ENCODE results near the gene DUSP21. TPM values are rescaled to one million over a fixed set of nuclear protein-coding genes. Genes with fewer than 3 reads are reported as not detected.

The DUSP21 gene
- total and polyA plus RNA-seq, 2 donors (not counting 3 experiments of a cell fraction or from before 2014, with no cell fraction given): not detected

- FAIRE-seq (no peak), DNase-seq (ENCODE audit: low read depth, low spot score) (no peak)
- dilution Hi-C loops (cut with MboI; ENCODE audit: extremely low pct_ligation_motif_present, low sequenced_read_pairs) (no loop called here), intact Hi-C loops (cut with micrococcal nuclease) (loop anchor here (5.0 to 10.0 kb wide), 4 partner anchors 76 to 901 kb away; partner anchors contain the start of gene NDP)
- H3K27me3 ChIP-seq (ENCODE audit: control insufficient read depth in 2 of 2, insufficient read depth in 2 of 2, low read length in 2 of 2): no peaks in the 10 kb centered on the region
- H4K20me1 ChIP-seq (replicated peaks; ENCODE audit: control insufficient read depth, extremely low read depth, insufficient read depth, low read length): no peaks in the 10 kb centered on the region
- peak overlapping the region; percentile 74 for H3K27ac ChIP-seq (ENCODE audit: insufficient read depth, low read depth, low read length)
- TF ChIP-seq POLR2AphosphoS5 (IDR thresholded peaks at IDR 0.05; ENCODE audit: insufficient read depth, low read depth, low read length): no peak
- TF ChIP-seq MYC (IDR thresholded peaks at IDR 0.05; ENCODE audit: low read depth, low read length): no peak
- TF ChIP-seq MAX (IDR thresholded peaks at IDR 0.05; ENCODE audit: insufficient read depth, insufficient read length): no peak
- no peak for TF ChIP-seq EZH2 (IDR thresholded peaks at IDR 0.05; ENCODE audit: borderline replicate concordance, low read depth, low read length, severe bottlenecking)
- no peak for TF ChIP-seq FOS (IDR thresholded peaks at IDR 0.05; ENCODE audit: borderline replicate concordance, insufficient read depth, low read length)
- no peak for TF ChIP-seq JUN (IDR thresholded peaks at IDR 0.05; ENCODE audit: borderline replicate concordance, insufficient read depth, insufficient read length, low read depth)
- no peak for TF ChIP-seq CTCF (IDR thresholded peaks at IDR 0.05; ENCODE audit: extremely low read depth in 1 of 2, insufficient read depth in 1 of 2, low read depth in 1 of 2, low read length in 2 of 2)
- no peak for TF ChIP-seq POLR2A (IDR thresholded peaks at IDR 0.05; ENCODE audit: low read depth, low read length)
- TF ChIP-seq GATA2 (IDR thresholded peaks at IDR 0.05; ENCODE audit: insufficient read depth, insufficient read length, low read depth, low read length): no peak
- H2AFZ ChIP-seq (ENCODE audit: low read depth, low read length): no peak overlapping the region
- peak overlapping the region; percentile 88 for H3K4me2 ChIP-seq (ENCODE audit: insufficient read depth, low read length)
- H3K79me2 ChIP-seq (ENCODE audit: control insufficient read depth, insufficient read depth, low read length): peaks cover 25% of the 10 kb centered on the region
- peak overlapping the region; percentile 82 for H3K9ac ChIP-seq (replicated peaks; ENCODE audit: extremely low read depth, insufficient read depth, low read length)
- no peaks in the 10 kb centered on the region for H3K36me3 ChIP-seq (ENCODE audit: control insufficient read depth in 2 of 2, extremely low read depth in 1 of 2, insufficient read depth in 2 of 2, low read length in 2 of 2)
- no TSS peak for BruUV-seq (replicated peaks)
- H3K4me1 ChIP-seq (ENCODE audit: control insufficient read depth, extremely low read depth, insufficient read depth, low read length): peaks cover 5% of the 10 kb centered on the region
- ChIA-PET CTCF (no interaction called here), POLR2A (no interaction called here)
- no peaks in the 10 kb centered on the region for H3K9me1 ChIP-seq (replicated peaks; ENCODE audit: control insufficient read depth, extremely low read depth, insufficient read depth, low read length)
- peak overlapping the region in 1 of 3 experiments; percentile 85 for H3K4me3 ChIP-seq (replicated peaks in 1 of 3; ENCODE audit: insufficient read depth in 1 of 3, low read depth in 1 of 3, low read length in 3 of 3)
- no peaks in the 10 kb centered on the region for H3K9me3 ChIP-seq (replicated peaks; ENCODE audit: control insufficient read depth, insufficient read depth, low read length)
These were observed 27.4 kb downstream of the DUSP21 start for GRCh38 chrX:44871114-44871645.
